Measurements from ENCODE around the gene MECP2.
"Not testable (repeated sequence)": the region's sequence is repeated elsewhere in the genome, so short reads cannot be mapped to it uniquely, and the experiment has no call there.

MECP2 gene

GRCh38 chrX:154017766-154018517 is 79.6 kb downstream of the MECP2 start:
- DNase-seq (ENCODE audit: low spot score): no peak

- no peak for DNase-seq (ENCODE audit: low spot score)
These were observed 81.0 kb downstream of the MECP2 start for GRCh38 chrX:154016366-154017076.

GRCh38 chrX:154015581-154016264 is 81.8 kb downstream of the MECP2 start:
- DNase-seq (ENCODE audit: low spot score): no peak

- DNase-seq (ENCODE audit: low spot score): no peak
These were observed 82.8 kb downstream of the MECP2 start for GRCh38 chrX:154014429-154015380.

- peak; percentile 61 for DNase-seq (ENCODE audit: low spot score)
These were observed 83.7 kb downstream of the MECP2 start for GRCh38 chrX:154013614-154014360.

- no peak for DNase-seq (ENCODE audit: low spot score)
These were observed 84.5 kb downstream of the MECP2 start for GRCh38 chrX:154013001-154013421.

- no peak for DNase-seq (ENCODE audit: low spot score)
These were observed 85.1 kb downstream of the MECP2 start for GRCh38 chrX:154012336-154012991.

- DNase-seq (ENCODE audit: low spot score): no peak
These were observed 85.9 kb downstream of the MECP2 start for GRCh38 chrX:154011376-154012335.

- no peak for DNase-seq (ENCODE audit: low spot score)
These were observed 87.0 kb downstream of the MECP2 start for GRCh38 chrX:154010330-154011087.

- DNase-seq (ENCODE audit: low spot score): no peak
These were observed 89.0 kb downstream of the MECP2 start for GRCh38 chrX:154008521-154008920.

GRCh38 chrX:154006947-154007346 is 90.6 kb downstream of the MECP2 start:
- DNase-seq (ENCODE audit: low spot score): no peak

GRCh38 chrX:154004315-154004714 is 93.2 kb downstream of the MECP2 start:
- DNase-seq (ENCODE audit: low spot score): no peak

- no peak for DNase-seq (ENCODE audit: low spot score)
These were observed 95.2 kb downstream of the MECP2 start for GRCh38 chrX:154002215-154002719.

- DNase-seq (ENCODE audit: low spot score): no peak
These were observed 97.5 kb downstream of the MECP2 start for GRCh38 chrX:154000051-154000450.

- no peak for DNase-seq (ENCODE audit: low spot score)
These were observed 98.0 kb downstream of the MECP2 start for GRCh38 chrX:153999359-154000037.

- DNase-seq (ENCODE audit: low spot score): no peak
These were observed 102.0 kb downstream of the MECP2 start for GRCh38 chrX:153995504-153995903.

GRCh38 chrX:153994398-153994797 is 103.1 kb downstream of the MECP2 start:
- DNase-seq (ENCODE audit: low spot score): not testable (repeated sequence)

- DNase-seq (ENCODE audit: low spot score): no peak
These were observed 103.5 kb downstream of the MECP2 start for GRCh38 chrX:153993978-153994377.

Data from ecto neural progenitor cell (in vitro differentiated cells).